Measurements from ENCODE around the gene EVC2. TPM values are rescaled to one million over a fixed set of nuclear protein-coding genes. Genes with fewer than 3 reads are reported as not detected.

Gene EVC2
- polyA plus RNA-seq, 1 donor from 2014 or later: 0.27 TPM

GRCh38 chr4:5757536-5757935, 49.2 kb upstream of the EVC2 start:
- no peaks in the 10 kb centered on the region for H3K27me3 ChIP-seq (ENCODE audit: insufficient read depth, low read depth, low read length)
- no peaks in the 10 kb centered on the region for H3K9me3 ChIP-seq (ENCODE audit: low read length)
- no peak for TF ChIP-seq RAD21 (conservative IDR thresholded peaks at IDR 0.05)
- no peak for TF ChIP-seq EP300 (conservative IDR thresholded peaks at IDR 0.05; ENCODE audit: poor library complexity, severe bottlenecking)
- no peak for TF ChIP-seq SMC3 (conservative IDR thresholded peaks at IDR 0.05; ENCODE audit: poor library complexity)
- TF ChIP-seq TAF1 (IDR thresholded peaks at IDR 0.05; ENCODE audit: low read depth): no peak
- no peak for TF ChIP-seq CTCF (IDR thresholded peaks at IDR 0.05; ENCODE audit: poor library complexity, severe bottlenecking)
- TF ChIP-seq POLR2AphosphoS5 (IDR thresholded peaks at IDR 0.05): no peak
- TF ChIP-seq EZH2 (IDR thresholded peaks at IDR 0.05; ENCODE audit: borderline replicate concordance, insufficient read depth, low read length, poor library complexity, severe bottlenecking): no peak
- TF ChIP-seq MXI1 (conservative IDR thresholded peaks at IDR 0.05; ENCODE audit: poor library complexity, severe bottlenecking): no peak
- TF ChIP-seq REST (IDR thresholded peaks at IDR 0.05; ENCODE audit: borderline replicate concordance): no peak
- H3K9ac ChIP-seq (ENCODE audit: low read length): no peak overlapping the region
- no peaks in the 10 kb centered on the region for H3K36me3 ChIP-seq (ENCODE audit: insufficient read depth, low read length)
- H3K79me2 ChIP-seq (replicated peaks; ENCODE audit: insufficient read depth, low read length): no peaks in the 10 kb centered on the region
- no peaks in the 10 kb centered on the region for H3F3A ChIP-seq (ENCODE audit: insufficient read depth, low read length, poor library complexity, severe bottlenecking)
- H3K4me3 ChIP-seq (ENCODE audit: low read length): no peak overlapping the region
- H4K20me1 ChIP-seq (ENCODE audit: insufficient read depth): no peaks in the 10 kb centered on the region
- no peaks in the 10 kb centered on the region for H3K9me2 ChIP-seq (ENCODE audit: insufficient read depth, low read length)
- no peak overlapping the region for H3K4me2 ChIP-seq (ENCODE audit: low read length)
- no peak overlapping the region for H2AFZ ChIP-seq (ENCODE audit: low read depth, low read length)
- H3K27ac ChIP-seq (ENCODE audit: low read length): no peak overlapping the region

- H3K9ac ChIP-seq (ENCODE audit: low read length): no peak overlapping the region
- H3K27ac ChIP-seq (ENCODE audit: low read length): no peak overlapping the region
- H3F3A ChIP-seq (ENCODE audit: insufficient read depth, low read length, poor library complexity, severe bottlenecking): no peaks in the 10 kb centered on the region
- no peaks in the 10 kb centered on the region for H4K20me1 ChIP-seq (ENCODE audit: insufficient read depth)
- no peak for TF ChIP-seq EP300 (conservative IDR thresholded peaks at IDR 0.05; ENCODE audit: poor library complexity, severe bottlenecking)
- TF ChIP-seq REST (IDR thresholded peaks at IDR 0.05; ENCODE audit: borderline replicate concordance): no peak
- no peak for TF ChIP-seq POLR2AphosphoS5 (IDR thresholded peaks at IDR 0.05)
- TF ChIP-seq TAF1 (IDR thresholded peaks at IDR 0.05; ENCODE audit: low read depth): no peak
- no peak for TF ChIP-seq EZH2 (IDR thresholded peaks at IDR 0.05; ENCODE audit: borderline replicate concordance, insufficient read depth, low read length, poor library complexity, severe bottlenecking)
- no peak for TF ChIP-seq SMC3 (conservative IDR thresholded peaks at IDR 0.05; ENCODE audit: poor library complexity)
- no peak for TF ChIP-seq CTCF (IDR thresholded peaks at IDR 0.05; ENCODE audit: poor library complexity, severe bottlenecking)
- no peak for TF ChIP-seq RAD21 (conservative IDR thresholded peaks at IDR 0.05)
- no peak for TF ChIP-seq MXI1 (conservative IDR thresholded peaks at IDR 0.05; ENCODE audit: poor library complexity, severe bottlenecking)
- no peaks in the 10 kb centered on the region for H3K27me3 ChIP-seq (ENCODE audit: insufficient read depth, low read depth, low read length)
- H3K4me2 ChIP-seq (ENCODE audit: low read length): no peak overlapping the region
- no peaks in the 10 kb centered on the region for H3K9me2 ChIP-seq (ENCODE audit: insufficient read depth, low read length)
- H2AFZ ChIP-seq (ENCODE audit: low read depth, low read length): no peak overlapping the region
- H3K9me3 ChIP-seq (ENCODE audit: low read length): no peaks in the 10 kb centered on the region
- H3K79me2 ChIP-seq (replicated peaks; ENCODE audit: insufficient read depth, low read length): no peaks in the 10 kb centered on the region
- no peak overlapping the region for H3K4me3 ChIP-seq (ENCODE audit: low read length)
- H3K36me3 ChIP-seq (ENCODE audit: insufficient read depth, low read length): no peaks in the 10 kb centered on the region
Observed at GRCh38 chr4:5757091-5757490, 48.7 kb upstream of the EVC2 start.
